NCI-H1417 (cell line): ENCODE data around the gene IGFL1.
"Not testable (repeated sequence)": the region's sequence is repeated elsewhere in the genome, so short reads cannot be mapped to it uniquely, and the experiment has no call there.

Experiments
- DNase-seq, 3 experiments: peaks; one replicate each; lab custom pipeline; 2025; lab: John Stamatoyannopoulos, UW

IGFL1 gene

DNA sequence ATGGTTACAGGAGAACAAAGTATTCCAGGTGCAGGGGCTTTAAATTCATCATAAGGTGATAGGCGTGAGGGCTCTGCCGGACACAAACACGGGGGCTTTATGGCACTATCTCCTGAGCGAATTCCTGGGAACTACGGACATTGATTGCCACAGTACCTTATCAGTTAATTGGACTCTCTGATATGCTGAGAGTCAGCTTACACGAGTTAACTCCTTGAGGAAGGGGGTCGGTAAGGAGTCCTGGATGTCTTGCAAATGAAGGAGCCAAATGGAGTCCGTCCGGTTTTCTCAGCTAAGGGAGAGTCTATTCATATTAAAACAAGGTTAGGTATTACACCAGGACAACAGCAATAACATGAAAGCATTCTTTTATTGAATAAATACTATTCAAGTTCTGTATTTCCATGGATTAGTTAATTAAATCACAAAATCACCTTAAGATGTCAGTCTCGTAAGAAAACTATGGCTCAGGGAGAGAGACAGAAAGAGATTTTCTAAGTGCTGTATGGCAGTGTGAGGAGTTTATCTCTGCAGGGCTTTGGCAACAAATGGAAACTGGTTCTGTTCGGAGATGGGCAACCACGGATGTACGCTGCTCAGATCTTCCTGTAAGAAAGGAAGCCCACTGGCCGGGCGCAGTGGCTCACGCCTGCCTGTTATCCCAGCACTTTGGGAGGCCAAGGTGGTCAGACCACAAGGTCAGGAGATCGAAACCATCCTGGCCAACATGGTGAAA lies 41.1 kb downstream of the IGFL1 start:
- DNase-seq, result no peak

DNA sequence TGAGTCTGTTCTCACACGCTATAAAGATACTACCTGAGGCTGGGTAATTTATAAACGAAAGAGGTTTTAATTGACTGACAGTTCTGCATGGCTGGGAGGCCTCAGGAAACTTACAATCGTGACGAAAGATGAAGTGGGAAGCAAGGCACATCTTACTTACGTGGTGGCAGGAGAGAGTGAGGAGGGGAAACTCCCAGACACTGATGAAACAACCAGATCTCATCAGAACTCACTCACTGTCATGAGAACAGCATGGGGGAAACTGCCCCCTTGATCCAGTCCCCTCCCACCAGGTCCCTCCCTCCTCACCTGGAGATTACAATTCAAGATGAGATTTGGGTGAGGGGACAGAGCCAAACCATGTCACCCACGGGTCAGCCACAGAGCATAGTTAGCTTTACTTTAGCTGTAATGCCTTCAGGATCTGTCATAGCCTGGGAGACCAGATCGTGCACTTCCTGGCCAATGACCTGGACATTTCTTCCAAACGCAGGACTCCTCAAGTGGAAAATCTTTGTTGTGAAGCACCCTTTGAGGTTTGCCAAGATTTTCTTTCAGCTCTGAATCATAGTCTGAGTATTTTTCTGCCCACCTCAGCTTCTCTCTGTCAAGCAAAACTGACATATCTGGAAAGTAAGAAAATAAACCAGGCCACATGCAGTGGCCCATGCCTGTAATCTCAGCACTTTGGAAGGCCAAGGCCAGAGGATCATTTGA lies 42.1 kb downstream of the IGFL1 start:
- DNase-seq, result no peak

DNA sequence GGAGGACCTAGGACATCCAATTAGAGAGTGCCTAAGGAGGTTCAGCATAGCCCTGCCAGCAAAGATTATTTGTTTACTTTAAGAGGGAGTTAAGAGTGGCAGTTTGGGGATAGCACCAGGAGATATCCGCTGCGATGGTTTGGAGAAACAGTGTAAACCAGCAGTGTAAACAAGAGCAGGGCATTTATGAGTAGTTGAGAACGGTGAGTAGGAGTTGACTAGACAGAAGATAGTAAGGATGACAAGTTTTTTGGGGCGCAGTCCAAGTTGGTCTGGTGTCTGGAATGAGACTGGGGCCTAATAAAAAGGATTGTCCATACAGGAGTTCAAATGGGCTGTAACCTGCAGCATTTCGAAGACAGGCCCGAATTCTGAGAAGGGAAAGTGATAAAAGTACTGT lies 44.4 kb downstream of the IGFL1 start:
- DNase-seq, result not testable (repeated sequence)

DNA sequence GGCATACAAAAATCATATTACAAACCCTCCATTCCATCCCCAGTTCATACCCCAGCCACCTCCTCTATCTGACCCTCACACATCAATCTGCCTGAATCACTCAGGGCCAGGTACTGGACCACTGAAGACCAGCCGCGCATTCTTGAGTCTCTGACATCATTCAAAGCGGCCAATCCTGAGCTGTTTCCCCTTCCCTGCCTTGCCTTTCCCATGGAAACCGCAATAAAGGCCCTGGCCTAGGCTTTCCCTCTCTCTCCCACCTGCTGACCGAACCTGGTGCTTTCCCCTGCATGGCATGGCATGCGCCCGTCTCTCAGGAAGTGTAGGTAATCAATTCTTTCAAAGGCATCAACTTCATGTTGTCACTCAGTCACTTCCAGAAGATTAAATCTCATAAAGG lies 49.6 kb downstream of the IGFL1 start:
- no peak for DNase-seq
